GM04504 (cell line): ENCODE measurements around the gene MYO1G.
"Not testable (repeated sequence)": the region's sequence is repeated elsewhere in the genome, so short reads cannot be mapped to it uniquely, and the experiment has no call there.

Experiments used
- DNase-seq: peaks from one replicate; pipeline ENCODE4 v3.0.0-alpha.2; 2012; ENCODE audit warnings: low read depth

The MYO1G gene

DNA sequence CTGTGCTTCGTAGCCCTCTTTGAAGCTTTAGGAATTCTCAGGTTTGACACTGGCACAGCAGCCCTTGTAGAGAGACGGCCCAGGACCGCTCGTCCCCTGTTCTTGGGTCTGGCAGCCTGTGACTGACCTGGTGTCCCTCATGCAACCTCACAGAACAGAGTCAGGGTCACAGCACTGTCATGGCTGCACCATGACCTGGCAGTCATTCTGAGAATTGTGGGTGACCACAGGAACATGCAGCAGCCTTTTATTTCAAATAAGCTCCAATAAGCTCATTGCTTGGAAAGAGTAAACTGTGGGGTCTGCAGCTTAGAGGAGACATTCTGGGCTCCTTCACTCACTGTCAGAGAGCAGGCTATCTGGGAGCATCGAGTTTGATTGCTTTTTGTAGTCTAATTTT, 42.5 kb downstream of the MYO1G start:
- DNase-seq, result no peak

DNA sequence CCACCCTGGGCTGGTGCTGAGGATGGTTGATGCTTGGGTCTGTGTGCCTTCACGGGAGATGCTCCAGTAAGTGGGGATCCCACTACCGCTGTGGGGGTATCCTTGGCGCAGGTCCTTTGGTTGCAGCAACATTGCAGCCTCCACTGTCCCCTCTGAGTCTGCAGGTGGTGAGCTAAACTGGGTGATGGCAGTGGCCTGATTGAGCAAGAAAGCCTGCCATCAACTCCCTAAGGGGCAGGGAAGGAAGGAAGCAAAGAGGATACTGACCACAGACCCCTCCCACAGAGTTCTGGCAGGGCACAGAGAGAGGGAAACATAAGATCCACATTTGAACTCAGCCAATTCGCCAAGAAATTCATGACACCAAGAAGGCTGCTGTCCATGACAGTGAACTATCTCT, 43.2 kb downstream of the MYO1G start:
- no peak for DNase-seq

DNA sequence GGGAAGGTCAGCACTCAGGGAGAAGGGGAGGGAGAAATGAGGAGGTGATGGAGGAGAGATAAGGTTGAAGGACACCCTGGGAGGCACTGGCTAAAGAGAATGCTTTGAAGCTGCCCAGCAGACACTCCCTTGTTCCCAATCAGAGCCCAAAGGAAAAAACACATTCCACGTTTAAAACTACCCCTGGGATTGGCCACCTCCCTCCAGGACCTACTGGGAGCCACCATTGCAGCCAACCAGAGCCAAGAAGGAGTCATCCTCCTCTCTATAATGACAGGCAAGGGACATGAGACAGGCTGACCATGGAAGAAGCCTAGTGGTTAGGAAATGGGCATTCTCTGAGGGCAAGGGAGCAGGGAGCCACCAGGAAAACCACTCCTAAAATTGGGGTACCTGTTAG, 43.8 kb downstream of the MYO1G start:
- DNase-seq, result no peak

DNA sequence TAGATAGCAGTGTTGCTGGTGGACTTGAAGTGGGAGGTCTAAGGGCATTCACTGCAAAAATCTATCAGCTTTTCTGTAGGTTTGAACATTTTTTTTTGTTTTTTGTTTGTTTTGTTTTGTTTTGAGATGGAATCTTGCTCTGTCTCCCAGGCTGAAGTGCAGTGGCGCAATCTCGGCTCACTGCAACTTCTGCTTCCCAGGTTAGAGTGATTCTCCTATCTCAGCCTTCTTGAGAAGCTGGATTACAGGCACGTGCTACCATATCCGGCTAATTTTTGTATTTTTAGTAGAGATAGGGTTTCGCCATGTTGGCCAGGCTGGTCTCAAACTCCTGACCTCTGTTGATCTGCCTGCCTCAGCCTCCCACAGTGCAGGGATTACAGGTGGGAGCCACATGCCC, 44.3 kb downstream of the MYO1G start:
- not testable (repeated sequence) for DNase-seq

DNA sequence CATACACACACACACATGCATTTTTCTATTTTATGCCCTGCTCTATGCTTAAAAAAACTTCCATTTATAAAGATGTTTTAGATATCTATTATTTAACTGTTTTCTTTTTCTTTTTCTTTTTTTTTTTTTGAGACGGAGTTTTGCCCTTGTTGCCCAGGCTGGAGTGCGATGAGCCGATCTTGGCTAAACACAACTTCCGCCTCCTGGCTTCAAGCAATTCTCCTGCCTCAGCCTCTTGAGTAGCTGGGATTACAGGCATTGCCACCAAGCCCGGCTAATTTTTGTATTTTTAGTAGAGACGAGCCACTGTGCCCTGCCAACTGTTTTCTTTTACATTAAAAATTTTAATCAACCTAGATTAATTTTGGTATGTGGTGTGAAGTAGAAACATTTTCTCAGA, 47.9 kb downstream of the MYO1G start:
- DNase-seq, result no peak

DNA sequence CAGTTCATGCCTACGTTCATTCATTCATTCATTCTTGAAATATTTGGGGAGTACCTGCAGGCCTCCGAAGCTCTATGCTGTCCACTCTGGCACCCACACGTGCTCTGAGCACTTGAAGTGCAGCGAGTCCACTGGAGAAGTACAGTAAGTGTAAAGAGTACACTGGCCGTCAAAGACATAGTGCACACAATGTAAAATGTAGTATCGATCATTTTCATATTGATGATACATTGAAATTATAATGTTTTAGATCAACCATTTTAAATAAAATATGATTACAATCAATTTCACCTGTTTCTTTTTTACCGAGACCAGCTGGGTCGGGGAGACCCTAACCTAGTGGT, 56.5 kb downstream of the MYO1G start:
- DNase-seq, result no peak

DNA sequence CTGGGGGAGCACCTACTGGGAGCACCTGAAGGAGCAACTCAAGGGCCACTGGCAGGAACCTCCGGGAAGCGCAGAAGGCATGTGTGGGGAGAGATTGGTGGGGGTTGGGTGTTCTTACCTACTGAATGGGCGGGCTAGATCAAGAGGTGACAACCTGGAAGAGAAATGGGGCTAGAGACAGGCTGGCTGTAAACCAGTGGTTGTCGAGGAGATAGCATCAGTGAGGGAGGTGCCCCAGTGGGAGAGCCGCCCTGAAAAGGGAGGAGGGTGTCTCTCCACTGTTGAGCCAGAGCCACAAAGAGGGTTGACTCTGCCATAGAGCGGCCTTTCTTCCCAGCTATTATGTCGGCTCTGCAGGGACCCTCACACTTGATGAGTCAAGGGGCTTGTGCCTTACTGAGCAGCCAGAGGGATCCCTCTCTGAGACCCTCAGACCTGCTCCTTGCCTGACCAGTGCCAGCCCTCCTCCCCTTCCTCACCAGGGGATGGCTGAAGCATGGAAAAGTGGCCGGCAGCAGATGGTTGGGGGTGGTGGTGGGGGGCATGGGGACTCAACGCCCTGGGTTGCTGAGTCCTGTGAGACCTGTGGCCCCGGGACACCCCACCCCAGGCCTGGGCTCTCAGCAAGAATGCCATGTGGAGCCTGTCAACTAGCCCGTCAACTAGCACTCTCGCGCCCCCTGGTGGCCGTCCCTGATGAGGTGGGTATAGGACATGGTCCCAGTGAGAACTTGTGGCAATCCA, 57.0 kb downstream of the MYO1G start:
- peak; percentile 45 for DNase-seq

DNA sequence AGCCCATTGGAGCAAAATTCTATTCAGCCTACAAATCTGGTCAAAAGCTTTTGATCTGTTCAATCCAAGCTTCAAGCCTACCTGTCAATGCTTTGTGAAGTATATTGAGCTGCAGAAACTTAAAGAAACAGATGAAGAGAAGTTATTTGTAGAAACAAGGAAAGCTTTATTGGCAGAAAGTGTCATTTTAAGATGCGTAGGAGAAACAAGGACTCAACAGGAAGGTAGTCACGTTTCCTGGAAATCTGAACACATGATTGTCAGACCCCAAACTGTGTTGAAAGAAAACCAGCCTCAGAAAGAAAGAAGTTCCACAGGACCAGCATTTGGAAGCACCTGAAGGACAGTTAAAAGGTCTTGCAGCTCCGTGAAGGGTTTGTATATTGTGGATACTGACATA, 58.7 kb downstream of the MYO1G start:
- DNase-seq, result no peak

DNA sequence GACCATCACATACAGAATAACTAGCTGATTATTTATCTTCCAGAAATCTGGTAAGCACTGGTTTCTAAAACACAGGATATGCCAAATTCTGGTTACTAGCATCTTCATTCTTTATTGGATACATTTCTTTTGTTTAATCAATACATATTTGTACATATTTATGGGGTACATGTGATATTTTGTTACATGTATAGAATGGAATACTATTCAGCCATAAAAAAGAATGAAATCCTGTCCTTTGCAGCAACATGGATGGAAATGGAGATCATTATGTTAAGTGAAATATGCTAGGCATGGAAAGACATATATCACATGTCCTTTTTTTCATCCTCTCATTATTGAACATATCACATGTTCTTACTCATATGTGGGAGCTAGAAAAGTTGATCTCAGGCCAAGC, 60.8 kb downstream of the MYO1G start:
- DNase-seq, result no peak

DNA sequence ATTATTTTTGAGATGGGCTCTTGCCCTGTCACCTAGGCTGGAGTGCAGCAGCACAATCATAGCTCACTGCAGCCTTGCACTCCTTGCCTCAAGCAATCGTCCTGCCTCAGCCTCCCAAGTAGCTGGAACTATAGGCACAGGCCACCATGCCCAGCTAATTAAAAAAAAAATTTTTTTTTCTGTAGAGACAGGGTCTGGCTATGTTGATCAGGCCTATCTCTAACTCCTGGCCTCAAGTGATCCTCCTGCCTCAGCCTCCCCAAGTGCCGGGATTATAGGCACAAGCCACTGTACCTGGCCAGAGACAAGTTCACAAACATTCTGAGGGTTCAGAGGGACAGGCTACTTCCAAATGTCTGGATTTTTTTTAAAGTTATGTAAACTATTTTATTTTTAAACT, 61.4 kb downstream of the MYO1G start:
- no peak for DNase-seq

DNA sequence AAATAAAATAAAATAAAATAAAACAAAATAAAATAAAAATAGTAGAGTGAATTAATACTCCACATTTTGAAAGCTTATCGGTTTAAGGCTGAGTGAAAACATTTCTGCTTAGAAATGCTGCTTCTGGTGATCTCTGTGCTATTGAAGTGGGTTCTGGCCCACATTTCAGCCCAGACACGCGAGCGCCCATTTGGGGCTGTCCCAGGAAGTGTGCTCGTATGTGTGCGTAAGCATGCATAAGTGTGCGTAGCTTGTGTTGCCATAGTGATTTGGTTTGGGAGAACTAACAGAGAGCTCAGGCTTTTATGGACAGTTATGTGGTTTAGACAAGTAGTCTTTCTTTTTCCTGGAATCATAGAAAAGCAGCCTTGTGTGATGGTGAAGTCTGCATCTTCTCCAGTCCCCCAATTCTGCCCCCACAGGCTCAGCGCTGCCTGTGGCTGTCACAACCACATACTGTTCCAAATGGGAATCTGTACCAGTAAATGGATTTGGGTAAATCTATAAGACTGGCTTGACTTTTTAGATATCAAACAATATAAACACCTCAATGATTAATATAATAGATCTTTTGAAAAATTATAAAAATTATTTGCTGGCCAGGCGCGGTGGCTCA, 63.7 kb downstream of the MYO1G start:
- no peak for DNase-seq

DNA sequence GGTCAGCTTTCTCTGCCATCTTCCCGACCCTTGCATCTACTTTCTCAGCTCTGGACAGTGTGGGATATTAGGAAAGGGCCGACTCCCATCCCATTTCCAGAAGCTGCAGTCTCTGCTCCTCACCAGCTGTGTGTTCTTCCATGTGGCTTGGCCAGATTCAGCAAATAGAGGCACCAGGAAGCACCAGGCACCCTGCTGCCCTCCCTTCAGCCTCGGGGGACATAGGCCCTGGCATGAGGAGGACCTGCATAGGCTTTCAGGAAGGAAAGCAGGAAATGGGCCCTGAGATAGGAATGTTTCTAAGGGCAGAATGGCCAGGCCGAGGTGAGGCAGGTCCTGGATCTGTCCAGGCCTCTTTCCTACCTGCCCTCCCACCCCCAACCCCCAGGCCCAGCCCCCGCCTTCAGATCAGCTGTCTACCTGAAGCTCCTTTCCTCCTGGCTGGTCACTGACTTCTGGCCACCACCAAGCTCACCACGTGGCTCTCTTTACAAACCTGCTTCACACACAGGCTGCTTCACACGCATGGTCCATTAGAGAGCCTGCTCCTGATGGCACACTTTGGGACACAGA, 66.0 kb downstream of the MYO1G start:
- DNase-seq, result no peak
